Neural progenitor cell (in vitro differentiated cells): ENCODE measurements around the gene ZNF454. TPM values are rescaled to one million over a fixed set of nuclear protein-coding genes. Genes with fewer than 3 reads are reported as not detected.

Source experiments
- DNase-seq: peaks from one replicate; pipeline ENCODE4 v3.0.0-alpha.2; 2016; ENCODE audit warnings: low spot score
- H2AFZ ChIP-seq: fragments of 200-600 bp; sonication (generic); replicated peaks from 2 replicates; pipeline ENCODE4 v1.6.1; 2016; ENCODE audit warnings: antibody characterized with exemption
- H3F3A ChIP-seq: fragments of 200-600 bp; sonication (generic); 2 replicates; pipeline ENCODE4 v1.6.1; 2016; ENCODE audit warnings: antibody characterized with exemption, low read depth
- H3K27ac ChIP-seq: fragments of 200-600 bp; sonication (generic); 2 replicates; pipeline ENCODE4 v1.5.1; 2016; ENCODE audit warnings: mild to moderate bottlenecking
- H3K27me3 ChIP-seq: fragments of 200-600 bp; sonication (generic); 2 replicates; pipeline ENCODE4 v1.6.1; 2016; ENCODE audit warnings: mild to moderate bottlenecking, moderate library complexity
- H3K36me3 ChIP-seq: fragments of 200-600 bp; sonication (generic); 2 replicates; pipeline ENCODE4 v1.5.1; 2016
- H3K4me1 ChIP-seq: fragments of 200-600 bp; sonication (generic); 2 replicates; pipeline ENCODE4 v1.6.1; 2016; ENCODE audit warnings: mixed run types
- H3K4me2 ChIP-seq: fragments of 200-600 bp; sonication (generic); 2 replicates; pipeline ENCODE4 v1.6.1; 2016
- H3K4me3 ChIP-seq: fragments of 200-600 bp; sonication (generic); 2 replicates; pipeline ENCODE4 v1.5.1; 2016
- H3K79me2 ChIP-seq: fragments of 200-600 bp; sonication (generic); 2 replicates; pipeline ENCODE4 v1.6.1; 2016; ENCODE audit warnings: low read depth
- H3K9ac ChIP-seq: fragments of 200-600 bp; sonication (generic); 2 replicates; pipeline ENCODE4 v1.6.1; 2016
- H3K9me3 ChIP-seq: fragments of 200-600 bp; sonication (generic); 2 replicates; pipeline ENCODE4 v1.5.1; 2016; ENCODE audit warnings: low read depth
- H4K20me1 ChIP-seq: fragments of 200-600 bp; sonication (generic); 2 replicates; pipeline ENCODE4 v1.6.1; 2016; ENCODE audit warnings: low read depth
- H3K27ac Mint-ChIP-seq: 3 replicates; pipeline ENCODE4 v1.8.0; 2021; ENCODE audit warnings: mixed read lengths
- H3K27me3 Mint-ChIP-seq: 2 replicates; pipeline ENCODE4 v1.8.0; 2022; ENCODE audit warnings: low read depth, mild to moderate bottlenecking, inconsistent platforms, moderate library complexity, mixed read lengths; ENCODE audit not compliant: insufficient read depth
- H3K36me3 Mint-ChIP-seq: 3 replicates; pipeline ENCODE4 v1.8.0; 2021; ENCODE audit warnings: mixed read lengths
- H3K4me1 Mint-ChIP-seq: 3 replicates; pipeline ENCODE4 v1.8.0; 2021; ENCODE audit warnings: mixed read lengths
- H3K4me3 Mint-ChIP-seq: 3 replicates; pipeline ENCODE4 v1.8.0; 2021; ENCODE audit warnings: mild to moderate bottlenecking, moderate library complexity, mixed read lengths
- H3K9me3 Mint-ChIP-seq: 3 replicates; pipeline ENCODE4 v1.8.0; 2020; ENCODE audit warnings: mixed read lengths
- EZH2 ChIP-seq: fragments of 200-600 bp; sonication (generic); IDR thresholded peaks from 2 replicates; pipeline ENCODE4 v1.6.1; 2017; ENCODE audit warnings: antibody characterized with exemption, mild to moderate bottlenecking, moderate library complexity
- EZH2phosphoT487 ChIP-seq: fragments of 200-600 bp; sonication (generic); IDR thresholded peaks from 2 replicates; pipeline ENCODE4 v1.6.1; 2017; ENCODE audit warnings: antibody characterized with exemption
- total RNA-seq: library from RNA; depleted of rRNA; stranded (reverse); fragments of >200 nt; gene quantifications from 2 replicates; pipeline ENCODE4 v1.2.3, GENCODE V29; 2015; ENCODE audit warnings: low replicate concordance
- TF ChIP-seq, protein P1 (sequence below): fragments of 200-600 bp; sonication (generic); IDR thresholded peaks from 2 replicates; pipeline ENCODE4 v1.5.1; 2017; ENCODE audit warnings: antibody characterized with exemption, mild to moderate bottlenecking

Gene ZNF454
- total RNA-seq, 1 donor from 2014 or later: not detected

DNA sequence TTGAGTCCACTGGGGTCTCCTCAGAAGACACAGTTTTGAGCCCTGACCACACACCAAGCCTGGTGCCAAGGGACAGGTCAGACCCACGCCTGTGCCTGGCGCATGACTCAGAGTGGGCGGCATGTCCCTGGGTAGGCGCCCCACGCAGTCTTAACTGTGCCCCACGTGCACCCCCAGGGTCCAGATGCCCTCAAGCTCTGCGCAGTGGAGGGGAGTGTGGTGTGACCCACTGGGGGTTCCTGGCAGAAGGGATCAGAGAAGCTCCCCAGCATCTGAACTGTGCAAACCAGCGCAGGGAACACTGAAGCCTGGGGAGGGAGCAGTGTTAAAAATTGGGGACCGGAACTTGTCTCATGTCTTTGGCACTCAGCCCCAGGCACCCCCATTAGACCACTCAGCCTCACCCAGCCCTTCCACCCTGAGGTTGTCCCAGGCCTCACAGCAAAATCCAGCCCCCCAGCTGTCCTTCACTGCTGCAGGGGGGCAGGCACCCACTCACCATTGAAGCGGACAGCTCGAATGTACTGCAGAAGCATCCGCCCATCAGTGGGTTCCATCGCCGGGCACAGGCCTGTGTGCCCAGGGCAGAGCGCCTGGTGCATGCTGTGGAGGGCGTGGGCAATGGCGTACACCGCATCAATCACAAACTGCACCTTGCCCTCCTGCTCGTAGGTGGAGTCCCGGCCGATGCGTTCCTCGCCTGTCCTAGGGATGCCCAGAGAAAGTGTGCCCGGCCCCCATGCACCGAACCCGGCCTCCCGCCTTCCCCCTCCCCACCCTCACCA lies 47.6 kb downstream of the ZNF454 start:
- Mint-ChIP-seq H3K4me3 (no peak overlapping the region), H3K4me1 (no peaks in the 10 kb centered on the region), H3K9me3 (peaks cover 63% of the 10 kb centered on the region), H3K27me3 (peaks cover 22% of the 10 kb centered on the region), H3K27ac (no peak overlapping the region), H3K36me3 (peaks cover 4% of the 10 kb centered on the region)
- Histone ChIP-seq H3K27me3 (peaks cover 15% of the 10 kb centered on the region), H4K20me1 (no peaks in the 10 kb centered on the region), H3F3A (no peaks in the 10 kb centered on the region), H3K4me3 (no peak overlapping the region), H3K36me3 (no peaks in the 10 kb centered on the region), H2AFZ (no peak overlapping the region), H3K9me3 (no peaks in the 10 kb centered on the region), H3K4me2 (no peak overlapping the region), H3K27ac (no peak overlapping the region), H3K9ac (no peak overlapping the region), H3K79me2 (no peaks in the 10 kb centered on the region), H3K4me1 (no peaks in the 10 kb centered on the region)
- DNase-seq: no peak
- no peak for TF ChIP-seq EZH2phosphoT487
- TF ChIP-seq, protein P1, sequence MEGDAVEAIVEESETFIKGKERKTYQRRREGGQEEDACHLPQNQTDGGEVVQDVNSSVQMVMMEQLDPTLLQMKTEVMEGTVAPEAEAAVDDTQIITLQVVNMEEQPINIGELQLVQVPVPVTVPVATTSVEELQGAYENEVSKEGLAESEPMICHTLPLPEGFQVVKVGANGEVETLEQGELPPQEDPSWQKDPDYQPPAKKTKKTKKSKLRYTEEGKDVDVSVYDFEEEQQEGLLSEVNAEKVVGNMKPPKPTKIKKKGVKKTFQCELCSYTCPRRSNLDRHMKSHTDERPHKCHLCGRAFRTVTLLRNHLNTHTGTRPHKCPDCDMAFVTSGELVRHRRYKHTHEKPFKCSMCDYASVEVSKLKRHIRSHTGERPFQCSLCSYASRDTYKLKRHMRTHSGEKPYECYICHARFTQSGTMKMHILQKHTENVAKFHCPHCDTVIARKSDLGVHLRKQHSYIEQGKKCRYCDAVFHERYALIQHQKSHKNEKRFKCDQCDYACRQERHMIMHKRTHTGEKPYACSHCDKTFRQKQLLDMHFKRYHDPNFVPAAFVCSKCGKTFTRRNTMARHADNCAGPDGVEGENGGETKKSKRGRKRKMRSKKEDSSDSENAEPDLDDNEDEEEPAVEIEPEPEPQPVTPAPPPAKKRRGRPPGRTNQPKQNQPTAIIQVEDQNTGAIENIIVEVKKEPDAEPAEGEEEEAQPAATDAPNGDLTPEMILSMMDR: no peak
- TF ChIP-seq EZH2: no peak

DNA sequence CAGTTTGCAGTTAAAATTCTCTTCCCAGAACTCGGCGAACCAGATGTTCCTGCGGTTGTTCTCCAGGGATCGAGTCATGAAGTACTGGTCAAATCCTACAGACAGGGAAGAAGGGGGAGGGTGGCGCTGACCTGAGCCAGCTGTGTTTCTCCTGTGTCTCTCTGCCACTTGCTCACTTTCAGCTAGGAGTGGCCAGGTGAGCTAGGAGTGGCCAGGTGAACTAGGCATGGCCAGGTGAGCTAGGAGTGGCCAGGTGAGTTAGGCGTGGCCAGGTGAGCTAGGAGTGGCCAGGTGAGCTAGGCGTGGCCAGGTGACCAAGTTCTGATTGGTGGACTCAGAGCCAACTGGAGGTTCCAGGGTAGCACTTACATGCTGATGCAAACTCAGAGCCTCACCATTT lies 48.3 kb downstream of the ZNF454 start:
- H3K27me3 ChIP-seq: peaks cover 22% of the 10 kb centered on the region
- Mint-ChIP-seq H3K9me3 (peaks cover 60% of the 10 kb centered on the region), H3K36me3 (peaks cover 4% of the 10 kb centered on the region), H3K4me3 (no peak overlapping the region), H3K27me3 (peaks cover 25% of the 10 kb centered on the region), H3K27ac (no peak overlapping the region), H3K4me1 (no peaks in the 10 kb centered on the region)
- no peak overlapping the region for H3K4me2 ChIP-seq
- no peaks in the 10 kb centered on the region for H3K4me1 ChIP-seq
- no peak overlapping the region for H3K4me3 ChIP-seq
- H3K36me3 ChIP-seq: no peaks in the 10 kb centered on the region
- no peaks in the 10 kb centered on the region for H3K9me3 ChIP-seq
- TF ChIP-seq EZH2: no peak
- no peak for TF ChIP-seq EZH2phosphoT487
- TF ChIP-seq, protein P1: no peak
- no peaks in the 10 kb centered on the region for H3K79me2 ChIP-seq
- no peaks in the 10 kb centered on the region for H3F3A ChIP-seq
- H2AFZ ChIP-seq: no peak overlapping the region
- H3K9ac ChIP-seq: no peak overlapping the region
- no peak for DNase-seq
- no peak overlapping the region for H3K27ac ChIP-seq
- H4K20me1 ChIP-seq: no peaks in the 10 kb centered on the region

DNA sequence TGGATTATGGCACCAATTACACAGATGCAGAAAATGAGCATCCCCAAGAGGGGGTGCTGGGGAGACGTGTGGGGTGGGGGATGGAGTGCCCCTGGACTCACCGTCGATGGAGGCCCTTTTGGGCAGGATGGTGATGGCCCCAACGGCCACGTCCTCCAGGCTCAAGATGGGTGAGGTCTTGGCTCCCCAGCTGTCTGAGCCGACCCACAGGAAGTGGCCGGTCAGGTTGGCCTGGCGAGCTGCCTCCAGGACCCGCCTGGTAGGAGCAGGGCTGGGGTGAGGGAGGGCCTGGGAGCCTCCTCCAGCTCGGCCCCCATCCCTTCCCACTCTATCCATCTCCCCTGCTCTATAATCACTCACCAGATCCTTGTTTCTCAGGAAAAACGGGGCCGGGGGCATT lies 49.5 kb downstream of the ZNF454 start:
- no peak overlapping the region for H3K4me3 ChIP-seq
- H3K4me2 ChIP-seq: no peak overlapping the region
- Mint-ChIP-seq H3K36me3 (peaks cover 4% of the 10 kb centered on the region), H3K9me3 (peaks cover 54% of the 10 kb centered on the region), H3K4me3 (no peak overlapping the region), H3K27me3 (peaks cover 29% of the 10 kb centered on the region), H3K27ac (no peak overlapping the region), H3K4me1 (peaks cover 3% of the 10 kb centered on the region)
- no peaks in the 10 kb centered on the region for H3K36me3 ChIP-seq
- DNase-seq: no peak
- peaks cover 3% of the 10 kb centered on the region for H3K4me1 ChIP-seq
- no peaks in the 10 kb centered on the region for H4K20me1 ChIP-seq
- no peaks in the 10 kb centered on the region for H3K9me3 ChIP-seq
- H3K27me3 ChIP-seq: peaks cover 33% of the 10 kb centered on the region
- TF ChIP-seq EZH2 (no peak), EZH2phosphoT487 (no peak)
- TF ChIP-seq, protein P1: no peak
- no peak overlapping the region for H2AFZ ChIP-seq
- H3K27ac ChIP-seq: no peak overlapping the region
- peaks cover 4% of the 10 kb centered on the region for H3F3A ChIP-seq
- H3K9ac ChIP-seq: no peak overlapping the region
- H3K79me2 ChIP-seq: no peaks in the 10 kb centered on the region
